Neuronal stem cell (in vitro differentiated cells): ENCODE measurements around the gene GAS7.
"Not testable (repeated sequence)": the region's sequence is repeated elsewhere in the genome, so short reads cannot be mapped to it uniquely, and the experiment has no call there.

Experiments used
- DNase-seq: peaks from one replicate; pipeline ENCODE4 v3.0.0-alpha.2; 2013; ENCODE audit warnings: low spot score
- H2AFZ ChIP-seq: one replicate; pipeline ENCODE4 v1.6.1; 2013; ENCODE audit warnings: mild to moderate bottlenecking, low read length, inconsistent platforms
- H2AK5ac ChIP-seq: 2 replicates; pipeline ENCODE4 v1.6.1; 2013; ENCODE audit warnings: low read depth, mild to moderate bottlenecking, inconsistent platforms, low read length, moderate library complexity, mixed read lengths
- H2BK120ac ChIP-seq: 2 replicates; pipeline ENCODE4 v1.6.1; 2013; ENCODE audit warnings: low read depth, mild to moderate bottlenecking, inconsistent platforms, low read length, moderate library complexity, mixed read lengths
- H2BK12ac ChIP-seq: one replicate; pipeline ENCODE4 v1.6.1; 2013; ENCODE audit warnings: low read length, inconsistent platforms
- H2BK15ac ChIP-seq: 2 replicates; pipeline ENCODE4 v1.6.1; 2013; ENCODE audit warnings: mild to moderate bottlenecking, low read length, inconsistent platforms, mixed read lengths
- H2BK5ac ChIP-seq: one replicate; pipeline ENCODE4 v1.6.1; 2013; ENCODE audit warnings: inconsistent platforms, mild to moderate bottlenecking, low read length, moderate library complexity
- H3K14ac ChIP-seq: one replicate; pipeline ENCODE4 v1.6.1; 2013; ENCODE audit warnings: low read length, inconsistent platforms
- H3K18ac ChIP-seq: 2 replicates; pipeline ENCODE4 v1.6.1; 2013; ENCODE audit warnings: low read length, inconsistent platforms
- H3K23ac ChIP-seq: 2 replicates; pipeline ENCODE4 v1.6.1; 2013; ENCODE audit warnings: low read depth, mild to moderate bottlenecking, mixed read lengths, low read length, inconsistent platforms; ENCODE audit not compliant: poor library complexity
- H3K27ac ChIP-seq: replicated peaks from 3 replicates; pipeline ENCODE4 v1.5.1; 2013; ENCODE audit warnings: low read length, inconsistent platforms
- H3K27me3 ChIP-seq, 3 experiments: 2 replicates each; pipeline ENCODE4 v1.6.1; 2013; ENCODE audit warnings: low read length in 3 of 3, mild to moderate bottlenecking in 2 of 3, inconsistent platforms in 1 of 3, low read depth in 1 of 3, mixed read lengths in 1 of 3, moderate library complexity in 1 of 3; ENCODE audit not compliant: control insufficient read depth in 3 of 3, insufficient read depth in 3 of 3
- H3K36me3 ChIP-seq, 2 donors: replicated peaks in 1 of 2; 2 replicates each; pipeline ENCODE4 v1.6.1; 2013; ENCODE audit warnings: low read length in 2 of 2; ENCODE audit not compliant: control insufficient read depth in 2 of 2, insufficient read depth in 2 of 2
- H3K4ac ChIP-seq: 2 replicates; pipeline ENCODE4 v1.6.1; 2013; ENCODE audit warnings: inconsistent platforms, mild to moderate bottlenecking, low read length, moderate library complexity
- H3K4me1 ChIP-seq, 2 donors: 1 replicate in 1 of 2; 2 replicates in 1 of 2; pipeline ENCODE4 v1.6.1; 2013; ENCODE audit warnings: low read length in 2 of 2, low read depth in 1 of 2; ENCODE audit not compliant: control insufficient read depth in 2 of 2, insufficient read depth in 1 of 2
- H3K4me2 ChIP-seq: one replicate; pipeline ENCODE4 v1.6.1; 2013; ENCODE audit warnings: mild to moderate bottlenecking, low read length, inconsistent platforms; ENCODE audit not compliant: insufficient read depth, poor library complexity, severe bottlenecking
- H3K4me3 ChIP-seq, 2 donors: 2 replicates each; pipeline ENCODE4 v1.5.1; 2013; ENCODE audit warnings: low read length in 2 of 2, mild to moderate bottlenecking in 2 of 2, inconsistent platforms in 1 of 2, moderate library complexity in 1 of 2
- H3K79me1 ChIP-seq: one replicate; pipeline ENCODE4 v1.6.1; 2013; ENCODE audit warnings: low read depth, mild to moderate bottlenecking, inconsistent platforms, low read length, moderate library complexity
- H3K9ac ChIP-seq: one replicate; pipeline ENCODE4 v1.6.1; 2013; ENCODE audit warnings: mild to moderate bottlenecking, low read depth, low read length, inconsistent platforms; ENCODE audit not compliant: poor library complexity
- H3K9me3 ChIP-seq, 2 donors: replicated peaks in 1 of 2; 2 replicates each; pipeline versions ENCODE3 to v1.6.1; 2013; ENCODE audit warnings: low read length in 2 of 2, mild to moderate bottlenecking in 2 of 2, inconsistent platforms in 1 of 2, low read depth in 1 of 2, mixed read lengths in 1 of 2, moderate library complexity in 1 of 2; ENCODE audit not compliant: control insufficient read depth in 2 of 2, insufficient read depth in 1 of 2
- H4K8ac ChIP-seq: one replicate; pipeline ENCODE4 v1.6.1; 2013; ENCODE audit warnings: low read depth, mild to moderate bottlenecking, inconsistent platforms, low read length, moderate library complexity
- H4K91ac ChIP-seq: one replicate; pipeline ENCODE4 v1.6.1; 2013; ENCODE audit warnings: low read length, low read depth, mild to moderate bottlenecking, inconsistent platforms; ENCODE audit not compliant: poor library complexity
- WGBS, 2 donors: extraction: QIAGEN DNeasy Blood & Tissue Kit; methylation state at CpG; one replicate each; pipeline ENCODE4 v1.1.7; 2013; ENCODE audit warnings: missing lambda C conversion rate in 2 of 2, mixed read lengths in 1 of 2; ENCODE audit not compliant: insufficient read length in 2 of 2, insufficient replicate concordance in 1 of 2; ENCODE audit errors: extremely low coverage in 2 of 2; 5-methylcytosine and 5-hydroxymethylcytosine counted together

Gene GAS7

GRCh38 chr17:10059684-10060211 lies 138.7 kb downstream of the GAS7 start:
- no peaks in the 10 kb centered on the region for H3K79me1 ChIP-seq
- no peak overlapping the region for H3K4ac ChIP-seq
- H3K14ac ChIP-seq, result peak overlapping the region; percentile 28
- H3K27ac ChIP-seq, result no peak overlapping the region
- H4K8ac ChIP-seq, result no peak overlapping the region
- no peaks in the 10 kb centered on the region for H3K27me3 ChIP-seq
- no CpG with 5 or more reads among the region's 11 CpGs for WGBS, 2 donors
- no peak overlapping the region for H3K9ac ChIP-seq
- H4K91ac ChIP-seq, result no peak overlapping the region
- H3K23ac ChIP-seq, result peak overlapping the region; percentile 70
- no peak overlapping the region for H2BK15ac ChIP-seq
- peaks cover 0 to 9% of the 10 kb centered on the region in 2 donors for H3K4me1 ChIP-seq
- no peaks in the 10 kb centered on the region for H3K36me3 ChIP-seq
- H3K4me3 ChIP-seq, result no peak overlapping the region
- no peak overlapping the region for H3K4me2 ChIP-seq
- peak overlapping the region; percentile 53 for H3K18ac ChIP-seq
- peak overlapping the region; percentile 30 for H2BK5ac ChIP-seq
- no peak overlapping the region for H2BK12ac ChIP-seq
- no peak overlapping the region for H2BK120ac ChIP-seq
- DNase-seq, result no peak
- H3K9me3 ChIP-seq, result peaks cover 0 to 2% of the 10 kb centered on the region in 2 donors
- peak overlapping the region; percentile 79 for H2AK5ac ChIP-seq
- no peak overlapping the region for H2AFZ ChIP-seq

- no peak overlapping the region for H3K4ac ChIP-seq
- no peak overlapping the region for H2AFZ ChIP-seq
- H4K91ac ChIP-seq, result no peak overlapping the region
- peaks cover 0 to 2% of the 10 kb centered on the region in 2 donors for H3K9me3 ChIP-seq
- no peak overlapping the region for H2BK12ac ChIP-seq
- no peaks in the 10 kb centered on the region for H3K79me1 ChIP-seq
- H3K4me2 ChIP-seq, result no peak overlapping the region
- no peak overlapping the region for H4K8ac ChIP-seq
- H3K14ac ChIP-seq, result peak overlapping the region; percentile 28
- no peaks in the 10 kb centered on the region for H3K36me3 ChIP-seq
- H3K4me1 ChIP-seq, result peaks cover 0 to 9% of the 10 kb centered on the region in 2 donors
- H3K9ac ChIP-seq, result no peak overlapping the region
- H3K27me3 ChIP-seq, result no peaks in the 10 kb centered on the region
- WGBS, 2 donors, result no CpG with 5 or more reads among the region's 16 CpGs
- H2BK15ac ChIP-seq, result no peak overlapping the region
- H3K4me3 ChIP-seq, result peak overlapping the region in 1 of 2 donors; percentile 41
- H2BK5ac ChIP-seq, result peak overlapping the region; percentile 30
- no peak overlapping the region for H2AK5ac ChIP-seq
- no peak for DNase-seq
- H3K18ac ChIP-seq, result no peak overlapping the region
- H3K23ac ChIP-seq, result no peak overlapping the region
- no peak overlapping the region for H3K27ac ChIP-seq
- H2BK120ac ChIP-seq, result no peak overlapping the region
Observed at GRCh38 chr17:10058921-10059683, 139.3 kb downstream of the GAS7 start.

DNA sequence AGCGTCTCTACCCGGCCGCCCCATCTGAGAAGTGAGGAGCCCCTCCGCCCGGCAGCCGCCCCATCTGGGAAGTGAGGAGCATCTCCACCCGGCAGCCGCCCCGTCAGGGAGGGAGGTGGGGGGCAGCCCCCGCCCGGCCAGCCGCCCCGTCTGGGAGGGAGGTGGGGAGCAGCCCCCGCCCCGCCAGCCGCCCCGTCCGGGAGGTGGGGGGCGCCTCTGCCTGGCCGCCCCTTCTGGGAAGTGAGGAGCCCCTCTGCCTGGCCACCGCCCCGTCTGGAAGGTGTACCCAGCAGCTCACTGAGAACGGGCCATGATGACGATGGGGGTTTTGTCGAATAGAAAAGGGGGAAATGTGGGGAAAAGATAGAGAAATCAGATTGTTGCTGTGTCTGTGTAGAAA lies 140.9 kb downstream of the GAS7 start:
- not testable (repeated sequence) for H3K18ac ChIP-seq, H3K4me3 ChIP-seq, H3K27ac ChIP-seq, H2BK120ac ChIP-seq, H2BK5ac ChIP-seq, H2AK5ac ChIP-seq, H3K14ac ChIP-seq, H3K36me3 ChIP-seq, H4K91ac ChIP-seq, H3K79me1 ChIP-seq, H2BK12ac ChIP-seq, H3K23ac ChIP-seq, H3K4me1 ChIP-seq, H3K4me2 ChIP-seq, H4K8ac ChIP-seq, DNase-seq, H3K4ac ChIP-seq, H2AFZ ChIP-seq, H3K9ac ChIP-seq, H3K27me3 ChIP-seq, H2BK15ac ChIP-seq, H3K9me3 ChIP-seq
- no CpG with 5 or more reads among the region's 25 CpGs for WGBS, 2 donors

DNA sequence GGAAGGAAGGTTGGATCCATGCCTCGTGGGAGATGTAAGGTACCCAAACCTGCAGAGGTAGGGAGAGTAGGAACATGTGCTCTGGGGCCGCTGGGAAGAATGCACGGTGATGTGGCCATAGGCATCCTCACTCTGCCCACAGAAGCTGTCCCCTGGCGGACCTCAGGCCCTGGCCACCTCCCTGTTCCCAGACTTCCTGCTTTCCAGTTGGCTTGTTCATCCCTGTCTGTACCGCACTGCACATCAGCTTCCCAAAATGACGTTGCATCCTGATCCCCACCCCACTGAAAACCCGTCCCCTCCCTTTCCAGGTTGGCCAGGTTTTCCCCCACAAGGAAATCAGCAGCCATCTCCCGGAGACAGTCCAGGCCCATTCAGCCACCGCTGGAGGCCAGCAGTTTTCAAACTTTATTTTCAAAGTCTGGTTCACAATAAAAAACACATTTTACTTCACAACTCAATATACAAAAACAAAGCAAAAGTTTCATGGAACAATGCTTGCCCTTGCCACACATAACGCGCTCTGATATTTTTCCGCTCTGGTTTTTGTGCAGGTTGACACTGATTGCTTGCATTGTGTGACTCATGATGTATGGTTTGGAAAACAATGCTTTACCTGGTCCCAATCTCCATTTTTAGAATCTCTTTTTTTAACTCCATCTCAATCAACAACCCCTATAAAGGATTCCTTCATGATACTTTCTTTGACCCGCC lies 143.0 kb downstream of the GAS7 start:
- WGBS, 2 donors, result no CpG with 5 or more reads among the region's 13 CpGs

More for the DNA sequence above, 143.0 kb downstream of the GAS7 start:
- no peak overlapping the region for H3K27ac ChIP-seq
- H2BK5ac ChIP-seq, result no peak overlapping the region
- H2AFZ ChIP-seq, result no peak overlapping the region
- no peak overlapping the region for H3K23ac ChIP-seq
- no peak overlapping the region for H2BK12ac ChIP-seq
- peaks cover 0 to 2% of the 10 kb centered on the region in 2 donors for H3K9me3 ChIP-seq
- no peak for DNase-seq
- H3K27me3 ChIP-seq, result no peaks in the 10 kb centered on the region
- no peak overlapping the region for H3K14ac ChIP-seq
- H4K91ac ChIP-seq, result no peak overlapping the region
- H2BK15ac ChIP-seq, result no peak overlapping the region
- no peak overlapping the region for H4K8ac ChIP-seq
- H3K9ac ChIP-seq, result no peak overlapping the region
- H3K4ac ChIP-seq, result no peak overlapping the region
- no peak overlapping the region for H3K4me3 ChIP-seq
- peak overlapping the region; percentile 53 for H2AK5ac ChIP-seq
- peak overlapping the region; percentile 72 for H3K18ac ChIP-seq
- no peaks in the 10 kb centered on the region for H3K79me1 ChIP-seq
- no peak overlapping the region for H3K4me2 ChIP-seq
- H3K36me3 ChIP-seq, result no peaks in the 10 kb centered on the region
- no peak overlapping the region for H2BK120ac ChIP-seq
- no peaks in the 10 kb centered on the region for H3K4me1 ChIP-seq
